ENCODE data around the gene FRMD5. TPM values are rescaled to one million over a fixed set of nuclear protein-coding genes. Genes with fewer than 3 reads are reported as not detected.

The FRMD5 gene
- total and polyA plus RNA-seq, 2 donors (not counting 1 experiment from before 2014, with no cell fraction given) = 1.9 to 4.3 TPM

- no peaks in the 10 kb centered on the region for H3K36me3 ChIP-seq (ENCODE audit: control insufficient read depth, insufficient read depth, low read length)
- H3K9ac ChIP-seq (ENCODE audit: insufficient read depth, low read length) = no peak overlapping the region
- no peak overlapping the region for H3K27ac ChIP-seq (ENCODE audit: insufficient read depth, low read length)
- H3K4me1 ChIP-seq (ENCODE audit: control insufficient read depth, extremely low read depth, insufficient read depth, low read length) = no peaks in the 10 kb centered on the region
- H2AFZ ChIP-seq (ENCODE audit: low read length) = no peak overlapping the region
- no peaks in the 10 kb centered on the region for H3K9me3 ChIP-seq (ENCODE audit: control insufficient read depth, insufficient read depth, low read depth, low read length)
- no peak overlapping the region for H3K4me3 ChIP-seq (replicated peaks in 1 of 4; ENCODE audit: control extremely low read depth in 1 of 4, insufficient read depth in 1 of 4, low read depth in 3 of 4, low read length in 4 of 4)
- no peak overlapping the region for H3K4me2 ChIP-seq (ENCODE audit: extremely low read depth, insufficient read depth, low read length)
- TF ChIP-seq EZH2 (IDR thresholded peaks at IDR 0.05; ENCODE audit: low read length, missing control alignments) = no peak
- TF ChIP-seq CTCF (conservative IDR thresholded peaks at IDR 0.05 in 1 of 2, IDR thresholded peaks at IDR 0.05 in 1 of 2; ENCODE audit: low read depth in 1 of 2, low read length in 2 of 2) = no peak
- no peak for DNase-seq (ENCODE audit: low read depth in 2 of 2)
- H3K79me2 ChIP-seq (ENCODE audit: control insufficient read depth, insufficient read depth, low read length) = no peaks in the 10 kb centered on the region
- no peaks in the 10 kb centered on the region for H3K27me3 ChIP-seq (ENCODE audit: control insufficient read depth, insufficient read depth, low read length)
- no peaks in the 10 kb centered on the region for H4K20me1 ChIP-seq (ENCODE audit: control insufficient read depth, extremely low read depth, insufficient read depth, low read length)
Measured at GRCh38 chr15:44149224-44149623, 45.8 kb downstream of the FRMD5 start.

- no peaks in the 10 kb centered on the region for H3K27me3 ChIP-seq (ENCODE audit: control insufficient read depth, insufficient read depth, low read length)
- H3K36me3 ChIP-seq (ENCODE audit: control insufficient read depth, insufficient read depth, low read length) = no peaks in the 10 kb centered on the region
- no peak overlapping the region for H3K4me3 ChIP-seq (replicated peaks in 1 of 4; ENCODE audit: control extremely low read depth in 1 of 4, insufficient read depth in 1 of 4, low read depth in 3 of 4, low read length in 4 of 4)
- H2AFZ ChIP-seq (ENCODE audit: low read length) = no peak overlapping the region
- H4K20me1 ChIP-seq (ENCODE audit: control insufficient read depth, extremely low read depth, insufficient read depth, low read length) = no peaks in the 10 kb centered on the region
- H3K27ac ChIP-seq (ENCODE audit: insufficient read depth, low read length) = no peak overlapping the region
- no peak for TF ChIP-seq EZH2 (IDR thresholded peaks at IDR 0.05; ENCODE audit: low read length, missing control alignments)
- TF ChIP-seq CTCF (conservative IDR thresholded peaks at IDR 0.05 in 1 of 2, IDR thresholded peaks at IDR 0.05 in 1 of 2; ENCODE audit: low read depth in 1 of 2, low read length in 2 of 2) = no peak
- H3K4me1 ChIP-seq (ENCODE audit: control insufficient read depth, extremely low read depth, insufficient read depth, low read length) = no peaks in the 10 kb centered on the region
- H3K4me2 ChIP-seq (ENCODE audit: extremely low read depth, insufficient read depth, low read length) = no peak overlapping the region
- no peaks in the 10 kb centered on the region for H3K79me2 ChIP-seq (ENCODE audit: control insufficient read depth, insufficient read depth, low read length)
- H3K9ac ChIP-seq (ENCODE audit: insufficient read depth, low read length) = no peak overlapping the region
- DNase-seq (ENCODE audit: low read depth in 2 of 2) = no peak
- H3K9me3 ChIP-seq (ENCODE audit: control insufficient read depth, insufficient read depth, low read depth, low read length) = no peaks in the 10 kb centered on the region
Measured at GRCh38 chr15:44148580-44148979, 46.5 kb downstream of the FRMD5 start.

GRCh38 chr15:44147636-44148035 lies 47.4 kb downstream of the FRMD5 start:
- Histone ChIP-seq H3K79me2 (ENCODE audit: control insufficient read depth, insufficient read depth, low read length) (no peaks in the 10 kb centered on the region), H2AFZ (ENCODE audit: low read length) (no peak overlapping the region), H3K4me3 (replicated peaks in 1 of 4; ENCODE audit: control extremely low read depth in 1 of 4, insufficient read depth in 1 of 4, low read depth in 3 of 4, low read length in 4 of 4) (no peak overlapping the region), H3K27ac (ENCODE audit: insufficient read depth, low read length) (no peak overlapping the region), H3K9ac (ENCODE audit: insufficient read depth, low read length) (no peak overlapping the region), H3K36me3 (ENCODE audit: control insufficient read depth, insufficient read depth, low read length) (no peaks in the 10 kb centered on the region), H3K27me3 (ENCODE audit: control insufficient read depth, insufficient read depth, low read length) (no peaks in the 10 kb centered on the region), H4K20me1 (ENCODE audit: control insufficient read depth, extremely low read depth, insufficient read depth, low read length) (no peaks in the 10 kb centered on the region), H3K4me1 (ENCODE audit: control insufficient read depth, extremely low read depth, insufficient read depth, low read length) (no peaks in the 10 kb centered on the region), H3K4me2 (ENCODE audit: extremely low read depth, insufficient read depth, low read length) (no peak overlapping the region), H3K9me3 (ENCODE audit: control insufficient read depth, insufficient read depth, low read depth, low read length) (no peaks in the 10 kb centered on the region)
- DNase-seq (ENCODE audit: low read depth in 2 of 2) = no peak
- TF ChIP-seq CTCF (conservative IDR thresholded peaks at IDR 0.05 in 1 of 2, IDR thresholded peaks at IDR 0.05 in 1 of 2; ENCODE audit: low read depth in 1 of 2, low read length in 2 of 2) = no peak
- no peak for TF ChIP-seq EZH2 (IDR thresholded peaks at IDR 0.05; ENCODE audit: low read length, missing control alignments)

All from fibroblast of lung (primary cell).